Measurements from ENCODE around the gene C1orf21.

DNA sequence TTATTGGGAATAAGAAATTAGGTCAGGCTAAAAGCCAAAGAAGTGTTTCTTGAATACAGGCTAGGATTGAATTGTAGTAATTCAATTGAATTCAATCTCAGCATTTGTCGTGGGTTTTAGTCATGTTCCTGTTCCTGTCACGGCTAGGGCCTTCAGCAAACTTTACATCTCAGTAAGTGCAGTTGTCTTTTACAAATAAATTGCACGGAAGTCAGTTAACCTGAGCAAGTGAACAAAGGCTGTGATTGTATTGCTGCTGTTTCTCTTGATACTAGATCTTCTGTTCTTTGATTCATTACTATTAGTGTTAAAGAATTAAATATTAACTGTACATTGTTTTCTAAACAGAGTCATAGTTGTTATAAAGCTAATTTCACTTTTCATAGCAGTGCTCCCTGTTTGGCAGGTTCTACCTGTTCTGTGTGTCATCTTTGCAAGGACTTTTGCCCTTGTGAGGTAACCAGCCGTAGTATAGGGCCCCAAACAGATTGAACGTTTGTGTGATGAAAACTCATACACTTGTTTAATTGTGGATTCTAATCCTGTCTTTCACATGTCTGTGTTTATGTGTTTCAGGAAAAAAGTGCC lies 203.4 kb downstream of the C1orf21 start:
- TF ChIP-seq EZH2 (IDR thresholded peaks at IDR 0.05; ENCODE audit: borderline replicate concordance, low read length) = no peak
- TF ChIP-seq CTCF (IDR thresholded peaks at IDR 0.05; ENCODE audit: low read length) = no peak
